Dedifferentiated amniotic fluid mesenchymal stem cell (primary cell): ENCODE data around the gene MRPS7.
A peak's percentile ranks its signal among the peaks of the same experiment; 100 is the strongest.
"Not testable (repeated sequence)": the region's sequence is repeated elsewhere in the genome, so short reads cannot be mapped to it uniquely, and the experiment has no call there.

Experiments used
- DNase-seq: peaks from one replicate; pipeline ENCODE4 v3.0.0-alpha.2; 2016; ENCODE audit errors: extremely low spot score

The MRPS7 gene

DNA sequence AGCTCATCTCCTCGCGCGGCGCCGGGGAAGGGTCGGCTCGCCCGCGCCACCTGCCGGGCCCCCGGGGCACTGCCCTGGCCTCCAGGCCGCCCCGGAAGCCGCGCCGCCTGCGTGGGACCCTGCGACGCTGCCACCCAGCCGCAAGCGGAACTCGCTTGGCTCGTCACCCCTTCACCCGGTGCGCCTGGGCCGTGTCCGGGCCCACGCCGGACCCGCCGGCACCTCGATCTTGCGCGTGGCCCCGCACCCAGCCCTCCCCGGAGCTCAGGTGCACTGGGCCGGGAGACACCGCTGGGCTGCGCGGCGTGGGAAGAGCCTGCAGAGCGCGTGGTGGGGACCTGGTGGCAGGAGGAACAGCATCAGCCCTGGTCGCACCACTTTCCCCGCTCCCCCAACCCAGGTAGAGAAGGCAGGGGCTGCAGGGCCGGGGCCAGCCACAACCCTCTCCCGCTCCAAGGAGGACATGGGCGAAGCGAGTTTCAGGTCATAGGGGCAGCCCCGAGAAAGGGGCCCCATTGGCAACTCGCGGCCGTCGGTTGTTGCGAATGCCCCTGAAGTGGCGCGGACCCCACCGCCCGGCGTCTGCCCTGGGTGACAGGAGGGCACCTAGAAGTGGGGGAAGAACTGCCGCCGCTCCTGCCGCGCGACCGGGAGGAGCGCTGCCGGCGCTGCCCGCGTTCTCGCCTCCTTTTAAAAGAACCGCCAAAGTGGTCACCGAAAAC lies 9.7 kb downstream of the MRPS7 start:
- peak; percentile 52 for DNase-seq

DNA sequence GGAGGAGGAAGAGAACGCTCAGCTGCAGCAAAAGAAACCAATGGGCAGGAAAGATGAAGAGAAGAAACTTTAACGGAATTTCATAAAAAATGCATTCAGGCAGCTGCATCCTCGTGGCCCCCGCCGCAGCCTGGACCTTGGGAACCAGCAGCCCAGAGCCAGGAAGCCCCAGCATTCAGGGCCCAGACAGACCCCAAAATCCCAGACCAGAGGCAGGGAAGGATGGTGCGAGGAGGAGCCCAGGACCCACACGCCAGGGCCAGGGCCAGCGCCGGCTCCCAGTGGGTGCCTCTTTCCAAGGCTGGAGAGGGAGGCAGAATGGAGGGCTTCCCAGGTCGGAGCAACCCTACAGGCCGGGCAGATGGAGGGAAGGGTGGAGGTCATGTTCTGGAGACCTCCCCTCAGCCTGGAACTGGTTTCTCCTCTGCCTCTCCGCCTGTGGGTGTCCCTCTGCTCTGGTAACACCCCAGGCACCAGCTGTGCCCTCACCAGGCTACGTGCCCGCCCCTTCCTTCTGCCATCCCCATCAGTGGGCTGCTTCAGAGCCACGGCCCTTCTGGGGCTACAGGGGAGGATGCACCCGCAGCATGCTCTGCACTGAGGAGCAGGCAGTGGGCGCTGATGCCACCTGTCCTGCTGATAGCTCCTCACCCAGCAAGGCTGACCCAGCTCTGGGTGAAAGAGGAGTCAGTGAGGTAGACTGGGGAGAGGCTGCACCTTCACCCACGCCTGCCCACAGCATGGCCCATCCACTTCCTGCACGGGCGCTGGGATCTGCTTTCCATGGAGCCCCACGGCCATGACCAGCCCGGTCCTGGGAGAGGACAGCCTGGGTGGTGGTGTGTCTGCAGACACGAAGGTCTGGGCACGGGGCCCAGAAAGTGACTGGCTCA lies 10.5 kb downstream of the MRPS7 start:
- DNase-seq, result no peak

DNA sequence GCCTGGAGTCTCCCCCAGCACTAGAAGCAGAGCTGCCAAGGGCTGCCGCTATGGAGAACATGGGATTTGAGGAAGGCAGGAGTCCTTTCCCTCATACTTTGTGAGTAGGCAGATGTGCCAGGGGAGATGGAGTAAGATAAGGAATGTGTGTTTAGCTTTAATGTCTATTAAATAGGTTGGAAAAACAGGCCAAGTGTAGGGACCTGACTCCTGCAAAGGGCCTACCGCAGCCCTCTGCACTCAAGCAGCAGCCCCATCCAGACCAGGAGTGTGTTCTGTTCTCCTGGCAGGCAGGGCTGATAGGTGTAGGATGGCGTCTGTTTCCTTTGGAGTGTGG lies 11.1 kb downstream of the MRPS7 start:
- no peak for DNase-seq

DNA sequence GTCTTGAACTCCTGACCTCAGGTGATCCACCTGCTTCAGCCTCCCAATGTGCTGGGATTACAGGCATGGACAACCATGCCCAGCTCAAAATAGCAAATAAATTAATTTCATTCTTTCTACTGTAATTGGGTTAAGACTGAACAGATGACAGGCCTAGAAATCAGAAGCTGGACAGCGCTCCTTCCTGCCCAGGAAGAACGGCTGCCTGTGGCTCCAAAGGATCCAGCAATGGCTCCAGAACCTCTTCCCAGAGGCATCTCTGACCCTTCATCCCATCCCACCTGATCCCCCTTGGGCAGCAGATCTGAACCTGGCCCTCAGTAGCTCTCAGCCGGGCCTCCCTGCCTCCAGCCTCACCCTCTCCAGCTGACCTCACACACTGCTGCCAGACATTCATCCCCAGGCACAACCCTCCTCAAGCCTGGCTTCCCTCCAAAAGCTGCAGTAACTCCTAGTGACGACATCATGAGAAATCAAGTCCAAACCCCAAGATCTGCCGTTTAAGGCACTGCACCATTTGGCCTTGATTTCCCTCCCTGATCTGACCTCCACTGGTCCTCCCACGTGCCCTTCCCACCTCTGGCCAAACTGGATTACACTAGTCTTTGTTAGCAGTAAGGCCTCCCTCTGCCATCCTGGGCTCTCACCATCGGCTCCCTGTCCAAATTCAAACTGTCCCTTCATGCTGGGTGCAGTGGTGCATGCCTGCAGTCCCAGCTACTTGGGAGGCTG lies 12.5 kb downstream of the MRPS7 start:
- DNase-seq, result no peak

DNA sequence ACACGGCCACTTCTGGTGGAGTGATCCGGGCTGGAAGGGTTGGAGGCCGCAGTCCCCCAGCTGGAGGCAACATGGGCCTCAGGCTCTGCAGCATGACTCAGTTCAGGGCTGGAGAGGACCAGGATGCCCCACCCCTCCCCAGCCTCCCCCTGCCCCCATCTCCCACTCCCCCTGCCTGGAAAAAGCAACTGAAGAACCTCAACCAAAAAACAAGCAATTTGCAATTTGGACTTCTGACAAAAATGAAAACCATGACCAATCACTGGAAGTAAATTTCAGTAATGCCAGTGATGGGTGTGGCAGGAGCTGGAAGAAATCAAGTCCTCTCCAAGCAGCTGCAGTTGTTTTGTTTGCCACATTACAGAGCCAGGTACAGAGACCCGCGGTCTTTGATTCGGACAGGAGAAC lies 16.0 kb downstream of the MRPS7 start:
- peak; percentile 84 for DNase-seq

DNA sequence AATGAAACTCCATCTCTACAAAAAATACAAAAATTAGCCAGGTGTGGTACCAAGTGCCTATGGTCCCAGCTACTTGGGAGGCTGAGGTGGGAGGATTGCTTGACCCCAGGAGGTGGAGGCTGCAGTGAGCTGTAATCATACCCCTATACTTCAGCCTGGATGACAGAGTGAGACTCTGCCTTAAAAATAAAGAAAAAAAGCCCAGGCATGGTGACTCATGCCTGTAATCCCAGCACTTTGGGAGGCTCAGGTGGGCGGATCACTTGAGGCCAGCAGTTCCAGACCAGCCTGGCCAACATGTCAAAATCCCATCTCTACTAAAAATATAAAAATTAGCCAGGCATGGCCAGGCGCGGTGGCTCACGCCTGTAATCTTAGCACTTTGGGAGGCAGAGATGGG lies 18.5 kb downstream of the MRPS7 start:
- DNase-seq, result not testable (repeated sequence)

DNA sequence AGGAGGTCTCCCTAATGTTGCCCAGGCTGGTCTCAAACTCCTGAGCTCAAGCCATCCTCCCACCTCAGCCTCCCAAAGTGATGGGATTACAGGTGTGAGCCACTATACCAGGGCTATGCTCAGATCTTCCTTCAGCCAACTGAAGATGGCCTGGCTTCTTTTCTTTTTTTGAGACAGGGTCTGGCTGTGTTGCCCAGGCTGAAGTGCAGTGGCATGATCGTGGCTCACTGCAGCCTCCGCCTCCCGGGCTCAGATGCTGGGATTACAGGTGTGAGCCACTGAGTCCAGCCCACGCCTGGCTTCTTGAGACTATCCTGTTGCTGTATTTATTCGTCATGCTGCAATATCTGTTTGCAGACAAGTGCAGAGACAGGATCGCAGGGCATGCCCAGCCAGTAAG lies 23.4 kb downstream of the MRPS7 start:
- DNase-seq, result no peak

DNA sequence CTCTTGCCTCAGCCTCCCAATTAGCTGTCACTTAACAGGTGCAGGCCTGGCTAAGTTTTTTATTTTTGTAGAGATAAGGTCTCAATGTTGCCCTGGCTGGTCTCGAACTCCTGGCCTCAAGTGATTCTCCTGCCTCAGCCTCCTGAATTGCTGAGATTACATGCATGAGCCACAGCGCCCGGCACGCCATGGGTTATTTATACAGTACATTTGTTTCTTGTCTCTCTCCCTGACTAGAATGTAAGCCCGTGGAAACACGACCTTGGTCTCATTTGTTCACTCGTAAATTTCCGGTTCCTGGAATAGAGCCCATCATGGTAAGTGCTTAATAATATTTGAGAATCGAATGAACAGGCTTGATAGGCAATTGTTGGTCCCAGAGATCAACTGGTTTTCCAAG lies 25.5 kb downstream of the MRPS7 start:
- DNase-seq, result no peak

DNA sequence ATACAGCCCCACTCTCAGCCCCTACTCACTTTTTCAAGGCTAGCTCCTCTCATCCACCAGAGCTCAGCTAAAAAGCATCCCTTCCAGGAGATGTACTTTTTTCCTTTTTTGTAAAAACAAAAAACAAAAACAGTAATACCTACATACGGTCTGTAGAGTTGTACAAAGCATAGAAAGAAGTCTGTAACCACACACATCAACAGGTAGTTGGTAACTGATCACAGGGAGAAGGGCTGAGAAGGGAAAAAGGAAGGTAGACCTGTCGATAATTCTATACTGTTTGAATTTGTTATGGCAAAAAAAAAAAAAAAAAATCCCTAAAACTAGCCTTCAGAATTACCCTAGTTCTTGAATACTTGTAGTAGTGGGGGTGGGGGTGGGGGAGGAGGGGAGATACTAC lies 26.7 kb downstream of the MRPS7 start:
- no peak for DNase-seq

DNA sequence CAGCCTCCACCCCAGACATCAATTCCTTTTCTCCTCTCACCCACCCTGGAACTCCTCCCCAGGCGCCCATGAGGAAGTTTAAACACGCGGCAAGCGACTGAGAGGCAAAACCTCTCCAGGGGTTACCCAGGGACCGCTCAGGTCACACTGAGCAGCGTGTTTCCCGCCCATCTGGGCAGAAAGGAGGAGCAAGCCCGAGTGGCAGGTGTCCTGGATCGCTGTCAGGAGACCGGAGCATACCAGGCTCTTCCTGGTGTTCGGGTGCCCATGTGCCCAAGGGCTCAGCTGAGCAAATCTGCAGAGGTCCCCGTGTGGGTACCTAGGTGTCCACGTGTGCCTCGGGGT lies 27.1 kb downstream of the MRPS7 start:
- DNase-seq, result no peak

DNA sequence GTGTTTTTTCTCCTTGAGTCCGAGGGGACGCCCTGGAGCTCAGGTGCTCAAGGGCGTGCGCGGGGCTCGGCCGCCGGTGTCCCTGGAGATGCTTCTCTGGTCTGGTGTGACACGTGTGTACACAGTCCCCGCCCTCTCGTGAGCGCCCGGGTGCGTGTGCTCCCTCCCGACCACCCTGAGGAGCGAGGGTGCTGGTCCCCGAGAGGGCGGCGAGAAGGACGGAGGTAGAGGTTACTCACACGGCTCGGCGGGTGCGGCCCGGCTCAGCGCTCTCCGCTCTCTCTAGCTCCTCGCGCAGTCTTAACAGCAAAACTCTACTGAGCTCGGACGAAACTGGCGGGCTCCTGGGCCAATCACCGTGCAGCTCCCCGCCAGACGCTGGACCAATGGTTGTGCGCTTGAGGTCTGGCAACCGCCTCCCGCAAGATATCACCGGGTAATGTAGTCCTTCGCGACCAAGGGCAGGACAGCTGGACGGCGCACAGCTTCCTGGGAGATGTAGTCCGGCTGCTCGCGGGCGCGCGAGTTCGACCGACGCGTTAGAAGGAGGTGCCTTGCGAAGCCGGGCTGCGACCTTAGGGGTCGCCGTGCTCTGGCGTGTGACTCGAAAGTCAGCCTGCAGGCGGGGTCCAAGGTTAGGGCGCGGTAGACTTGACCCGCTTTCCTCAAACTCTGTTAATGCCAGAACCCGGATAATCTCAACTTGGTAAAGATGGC lies 27.6 kb downstream of the MRPS7 start, which contains the start of gene SLC25A19:
Gene SLC25A19 (minus strand): TSS at position 319 of the 717 bp plus-strand sequence. CDS start 2,669 bp downstream, outside the sequence.
- peak; percentile 99 for DNase-seq

DNA sequence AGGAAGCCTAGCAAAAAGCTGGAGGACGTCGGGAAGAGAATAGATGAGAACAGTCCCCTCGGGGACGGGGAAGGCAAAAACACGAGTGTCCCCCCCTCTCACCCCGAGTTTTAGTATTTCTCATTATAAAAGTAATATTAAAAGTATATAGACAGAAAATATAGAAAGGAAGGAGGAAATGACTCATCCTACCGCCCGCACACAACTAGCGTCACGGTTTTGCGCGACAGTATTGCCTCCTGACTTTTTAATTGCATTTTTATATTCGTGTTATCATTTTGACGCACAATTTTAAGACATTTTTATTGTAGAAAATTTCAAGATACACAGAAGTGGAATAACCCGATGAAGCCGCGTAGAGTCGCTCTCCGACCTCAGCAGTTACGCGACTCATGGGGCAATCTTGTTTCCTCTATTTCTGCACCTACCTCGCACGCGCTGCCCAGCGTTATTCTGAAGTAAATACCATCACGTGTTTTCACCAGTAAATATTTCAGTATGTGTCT lies 28.2 kb downstream of the MRPS7 start:
- peak; percentile 60 for DNase-seq

DNA sequence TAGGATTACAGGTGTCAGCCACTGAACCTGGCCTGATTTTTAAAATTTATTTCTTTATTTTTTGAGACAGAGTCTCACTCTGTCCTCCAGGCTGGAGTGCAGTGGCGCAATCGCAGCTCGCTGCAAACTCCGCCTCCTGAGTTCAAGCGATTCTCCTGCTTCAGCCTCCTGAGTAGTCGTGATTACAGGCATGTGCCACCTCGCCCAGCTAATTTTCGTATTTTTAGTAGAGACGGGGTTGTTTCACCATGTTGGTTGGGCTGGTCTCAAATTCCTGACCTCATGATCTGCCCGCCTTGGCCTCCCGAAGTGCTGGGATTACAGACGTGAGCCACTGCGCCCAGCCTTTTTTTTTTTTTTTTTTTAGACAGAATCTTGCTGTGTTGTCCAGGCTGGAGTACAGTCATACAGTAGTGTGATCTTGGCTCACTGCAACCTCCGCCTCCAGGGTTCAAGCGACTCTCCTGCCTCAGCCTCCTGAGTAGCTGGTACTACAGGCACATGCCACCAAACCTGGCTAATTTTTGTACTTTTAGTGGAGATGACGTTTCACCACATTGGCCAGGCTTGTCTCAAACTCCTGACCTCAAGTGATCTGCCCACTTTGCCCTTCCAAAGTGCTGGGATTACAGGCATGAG lies 31.2 kb downstream of the MRPS7 start:
- not testable (repeated sequence) for DNase-seq

DNA sequence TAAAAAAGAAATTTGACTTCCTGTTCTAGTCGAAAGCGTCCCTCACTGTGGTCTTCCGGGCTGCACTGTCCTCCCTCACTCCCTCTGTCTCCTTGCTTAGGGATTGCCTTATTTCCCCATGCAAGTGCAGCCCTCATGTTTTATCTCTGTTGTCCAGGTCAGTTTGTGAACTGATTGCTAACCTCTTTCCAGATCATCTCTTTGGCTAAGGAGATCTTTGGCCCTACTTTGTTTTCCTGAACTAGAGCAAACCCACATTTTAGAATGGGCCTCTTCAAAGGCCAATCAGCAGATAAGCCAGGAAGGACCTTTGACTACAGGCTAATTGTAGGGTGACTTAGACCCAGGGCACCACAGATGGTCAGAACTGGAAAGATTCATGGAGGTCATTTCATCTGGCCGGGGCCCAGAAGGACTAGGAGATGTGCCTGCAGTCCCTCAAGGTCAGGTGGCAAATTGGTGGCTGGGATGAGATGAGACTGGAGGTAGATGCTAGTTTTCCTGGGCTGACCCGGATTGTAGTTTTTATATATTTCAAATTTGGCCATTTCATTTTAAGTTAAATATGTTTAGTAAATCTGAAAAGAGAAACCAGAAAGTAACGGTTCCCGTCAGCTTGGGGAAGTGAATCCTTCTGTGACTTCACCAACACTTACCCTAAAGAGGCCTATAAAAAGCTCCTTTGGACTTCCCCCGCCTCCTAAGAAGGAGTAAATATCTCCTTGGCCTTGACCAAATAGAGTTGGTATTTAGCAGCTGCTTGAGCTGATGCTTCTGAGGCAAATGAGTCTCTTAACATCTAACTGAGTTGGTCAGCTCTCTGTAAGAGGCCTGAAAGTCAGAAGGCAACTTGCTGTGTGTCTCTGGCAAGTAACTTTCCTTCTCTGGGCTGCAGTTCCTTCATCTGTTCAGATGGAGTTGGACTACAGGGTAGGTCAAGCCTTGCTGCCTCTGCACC lies 33.8 kb downstream of the MRPS7 start:
- no peak for DNase-seq

DNA sequence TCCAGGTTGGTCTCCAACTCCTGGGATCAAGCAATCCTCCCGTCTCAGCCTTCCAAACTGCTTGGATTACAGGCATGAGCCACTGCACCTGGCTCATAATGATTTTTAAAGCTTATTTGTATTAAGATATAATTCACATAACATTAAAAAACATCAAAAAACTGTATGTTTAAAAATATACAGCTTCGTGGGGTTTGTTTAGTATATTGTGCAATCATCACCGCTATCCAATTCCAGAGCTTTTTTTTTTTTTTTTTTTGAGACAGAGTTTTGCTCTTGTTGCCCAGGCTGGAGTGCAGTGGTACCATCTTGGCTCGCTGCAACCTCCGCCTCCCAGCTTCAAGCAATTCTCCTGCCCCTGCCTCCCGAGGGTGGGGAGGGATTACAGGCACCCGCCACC lies 38.6 kb downstream of the MRPS7 start:
- DNase-seq, result no peak

DNA sequence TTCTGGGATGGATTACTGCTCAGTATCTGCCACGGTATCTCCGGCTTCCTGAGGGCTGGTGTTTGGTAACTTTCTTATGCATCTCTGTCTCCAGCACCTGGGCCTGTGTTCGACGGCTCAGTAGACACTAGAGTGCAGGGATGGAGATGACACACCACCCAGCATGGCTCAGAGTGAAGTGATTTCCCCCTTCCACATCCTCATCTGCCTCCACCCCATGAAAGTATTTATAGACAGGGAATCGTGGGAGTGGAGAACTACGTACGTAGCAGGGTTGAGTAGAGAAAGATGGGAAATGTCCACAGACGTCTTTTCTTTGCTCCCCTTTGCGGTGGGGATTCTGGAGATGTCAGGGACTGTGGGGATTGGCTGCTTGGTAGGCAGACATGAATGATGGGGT lies 39.4 kb downstream of the MRPS7 start:
- no peak for DNase-seq

DNA sequence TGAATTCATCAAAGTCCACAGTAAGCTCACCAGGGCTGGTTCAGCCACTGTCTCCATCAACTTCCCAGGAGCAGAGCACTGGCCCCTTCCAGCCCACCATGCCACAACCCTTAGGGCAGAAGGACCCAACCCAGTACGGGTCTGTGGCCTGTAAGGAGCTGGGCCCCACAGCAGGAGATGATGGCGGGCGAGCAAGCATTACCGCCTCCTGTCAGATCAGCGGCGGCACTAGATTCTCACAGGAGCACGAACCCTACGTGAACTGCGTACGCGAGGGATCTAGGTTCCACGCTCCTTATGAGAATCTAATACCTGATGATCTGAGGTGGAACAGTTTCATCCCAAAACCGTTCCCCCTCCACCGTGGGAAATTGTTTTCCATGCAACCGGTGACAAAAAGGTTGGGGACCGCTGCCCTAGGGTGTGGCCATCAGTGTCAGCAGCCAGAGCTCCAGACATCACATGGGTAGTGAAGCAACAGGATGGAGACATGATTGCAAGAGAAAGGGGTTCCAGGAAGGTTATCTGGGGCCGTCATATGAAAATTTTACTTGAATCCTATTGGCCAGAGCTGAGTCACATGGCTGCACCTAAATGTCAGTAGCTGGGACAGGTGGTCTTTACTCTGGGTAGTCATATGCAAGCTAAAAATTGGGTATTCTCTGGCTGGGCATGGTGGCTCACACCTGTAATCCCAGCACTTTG lies 40.0 kb downstream of the MRPS7 start:
- no peak for DNase-seq

DNA sequence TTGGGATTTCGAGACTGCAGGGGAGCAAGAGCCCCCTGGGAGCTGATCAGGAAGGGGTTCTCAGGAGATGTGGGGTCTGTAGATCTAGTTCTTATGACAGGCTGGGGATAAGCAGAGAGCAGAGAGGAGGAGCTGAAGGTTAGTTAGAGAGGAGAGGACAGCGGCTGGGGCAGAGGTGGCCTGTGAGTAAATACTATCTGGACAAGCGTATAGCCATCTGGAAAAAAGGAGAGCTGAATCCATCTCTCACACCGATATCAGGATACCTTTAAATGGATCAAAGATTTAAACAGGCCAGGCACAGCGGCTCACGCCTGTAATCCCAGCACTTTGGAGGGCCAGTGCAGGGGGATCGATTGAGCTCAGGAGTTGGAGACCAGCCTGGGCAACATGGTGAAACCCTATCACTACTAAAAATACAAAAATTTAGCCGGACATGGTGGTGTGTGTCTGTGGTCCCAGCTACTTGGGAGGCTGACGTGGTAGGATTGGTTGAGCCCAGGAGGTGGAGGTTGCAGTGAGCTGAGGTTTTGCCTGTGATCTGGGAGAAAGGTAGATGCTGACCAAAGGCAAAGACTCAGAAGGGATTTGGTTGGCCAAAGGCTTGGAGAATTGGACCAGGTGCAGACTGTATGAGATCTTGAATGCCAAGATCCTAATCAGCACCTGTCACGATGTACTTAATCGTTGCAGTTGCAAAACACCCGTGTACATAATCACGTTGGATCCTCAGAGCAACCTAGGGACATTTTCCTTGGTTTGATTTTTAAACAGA lies 46.5 kb downstream of the MRPS7 start:
- no peak for DNase-seq
